Inferior parietal cortex (tissue), 1 donor: ENCODE measurements around the gene AFAP1.

Source experiments
- DNase-seq: peaks from one replicate; pipeline ENCODE4 v3.0.0-alpha.2; 2016; ENCODE audit errors: extremely low spot score

Gene AFAP1

DNA sequence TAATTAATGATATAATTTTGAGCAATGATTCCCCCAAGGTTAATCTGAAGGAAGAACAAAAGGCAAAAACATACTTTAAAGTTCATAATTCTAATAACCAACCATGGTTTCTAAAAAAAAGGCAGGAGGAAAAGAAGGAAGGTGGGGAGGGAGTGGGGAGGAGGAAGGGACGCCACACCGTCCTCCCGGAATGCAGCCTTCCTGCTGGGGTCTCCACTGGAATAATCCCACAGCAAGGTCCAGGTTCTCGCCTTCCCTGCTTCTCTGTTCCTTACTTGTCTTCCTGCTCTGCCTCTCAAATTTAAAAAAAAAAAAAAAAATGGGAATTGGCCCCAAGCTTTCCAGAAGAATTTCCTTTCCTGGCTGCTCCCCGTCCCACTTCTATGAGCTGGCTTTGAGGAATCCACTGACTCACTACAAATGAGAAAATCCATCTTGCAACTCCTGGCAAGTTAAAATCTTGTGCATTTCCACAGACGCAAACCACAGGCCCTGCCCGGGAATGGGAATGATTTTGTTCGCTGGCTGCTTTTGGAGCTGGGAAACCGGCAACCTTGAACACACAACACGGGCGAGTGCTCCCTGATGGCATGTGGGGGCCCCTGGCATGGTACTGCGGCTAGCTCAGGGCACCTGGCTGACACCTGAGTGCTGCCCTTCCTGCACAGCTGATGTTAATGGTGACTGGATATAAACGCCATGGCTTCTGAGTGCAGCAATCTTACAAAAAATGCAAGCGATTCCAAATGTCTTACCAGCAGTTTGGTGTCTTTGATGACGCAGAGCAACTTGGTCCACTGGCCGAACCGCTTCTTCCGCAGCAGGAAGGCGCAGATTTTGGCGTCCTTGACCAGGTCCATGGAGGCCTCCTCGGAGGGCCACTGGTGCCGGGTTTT, 97.0 kb downstream of the AFAP1 start:
- no peak for DNase-seq

DNA sequence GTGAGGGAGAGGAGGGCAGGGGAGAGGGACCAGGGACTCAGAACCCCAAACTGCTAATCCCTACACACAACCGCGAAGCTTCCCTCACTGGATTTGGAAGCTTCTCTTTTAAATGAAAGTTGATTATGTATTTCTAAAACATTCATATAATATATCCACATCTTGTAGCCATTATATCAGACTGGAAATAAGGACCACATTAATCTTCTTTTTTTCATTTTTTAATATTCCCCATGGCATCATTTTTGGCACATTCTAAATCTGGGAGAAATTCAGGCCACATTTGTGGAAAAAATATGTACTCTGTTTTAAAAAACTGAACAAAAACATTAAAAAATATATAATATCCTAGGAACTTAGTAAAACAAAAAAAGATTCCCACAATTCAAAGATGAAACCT, 97.8 kb downstream of the AFAP1 start:
- DNase-seq: no peak

DNA sequence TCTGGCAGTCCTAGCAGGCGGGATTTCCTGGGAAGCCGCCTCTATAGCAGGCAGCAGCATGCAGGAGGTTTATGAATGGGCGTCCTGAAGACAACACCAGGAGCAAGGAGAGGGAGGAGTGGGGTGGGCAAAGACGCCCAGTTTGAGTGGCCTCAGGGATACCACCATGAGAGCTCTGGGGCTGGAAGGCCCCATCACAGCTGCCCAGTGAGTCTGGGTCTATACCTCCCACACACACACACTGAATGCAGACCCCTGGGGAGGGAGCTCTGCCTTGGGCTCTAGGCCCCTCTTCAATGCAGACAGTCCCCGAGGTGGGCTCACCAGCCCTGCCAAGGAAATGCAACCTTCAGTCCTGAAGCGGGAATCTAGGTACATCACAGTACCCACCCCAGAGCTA, 98.6 kb downstream of the AFAP1 start:
- no peak for DNase-seq

DNA sequence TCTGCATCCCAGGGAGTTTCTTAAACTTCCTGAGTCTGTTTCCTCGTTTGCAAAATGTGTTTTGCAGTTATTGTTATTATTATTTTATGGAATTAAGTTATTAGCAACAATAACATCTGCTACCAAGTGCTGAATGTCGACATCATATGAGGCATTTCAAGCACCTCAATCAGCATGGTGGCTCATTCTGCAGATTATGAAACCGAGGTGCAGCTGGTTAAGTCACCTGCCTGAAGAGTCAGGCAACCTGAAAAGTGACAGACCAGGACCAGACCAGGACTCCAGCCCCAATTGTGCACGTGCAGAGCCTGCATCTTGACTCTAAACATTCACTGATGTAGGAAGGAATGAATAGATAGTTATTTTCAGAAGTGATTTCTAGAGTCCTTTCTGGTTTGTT, 99.8 kb downstream of the AFAP1 start:
- no peak for DNase-seq

DNA sequence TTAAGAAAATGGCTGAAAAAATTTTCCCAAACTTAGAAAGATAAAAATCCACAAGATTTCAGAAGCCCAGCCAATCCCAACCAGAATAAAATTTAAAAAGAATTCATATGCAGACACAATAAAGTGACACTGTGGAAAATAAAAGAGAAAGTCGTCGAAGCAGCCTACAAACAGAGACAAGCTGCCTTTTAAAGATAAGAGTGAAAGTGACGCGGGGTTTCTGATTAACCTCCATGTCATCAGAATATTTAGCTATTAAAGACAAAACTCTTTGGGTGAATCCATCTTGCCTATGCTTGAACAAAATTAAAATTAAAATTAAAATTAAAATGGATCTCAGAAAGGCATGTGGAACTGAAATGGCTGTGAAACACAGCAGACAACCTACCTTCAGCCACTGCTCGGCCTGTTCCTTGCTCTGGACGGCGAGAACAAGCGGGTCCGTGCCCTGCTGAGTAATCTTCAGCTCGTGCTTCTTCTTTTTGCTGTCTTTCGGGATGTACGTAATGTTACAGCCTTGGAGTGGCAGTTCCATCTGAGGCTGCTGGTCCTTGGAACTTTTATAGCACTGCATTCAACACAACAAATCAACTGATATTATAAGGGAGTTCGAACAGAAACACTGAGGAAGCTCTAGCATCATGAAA, 101.4 kb downstream of the AFAP1 start:
- DNase-seq: no peak

DNA sequence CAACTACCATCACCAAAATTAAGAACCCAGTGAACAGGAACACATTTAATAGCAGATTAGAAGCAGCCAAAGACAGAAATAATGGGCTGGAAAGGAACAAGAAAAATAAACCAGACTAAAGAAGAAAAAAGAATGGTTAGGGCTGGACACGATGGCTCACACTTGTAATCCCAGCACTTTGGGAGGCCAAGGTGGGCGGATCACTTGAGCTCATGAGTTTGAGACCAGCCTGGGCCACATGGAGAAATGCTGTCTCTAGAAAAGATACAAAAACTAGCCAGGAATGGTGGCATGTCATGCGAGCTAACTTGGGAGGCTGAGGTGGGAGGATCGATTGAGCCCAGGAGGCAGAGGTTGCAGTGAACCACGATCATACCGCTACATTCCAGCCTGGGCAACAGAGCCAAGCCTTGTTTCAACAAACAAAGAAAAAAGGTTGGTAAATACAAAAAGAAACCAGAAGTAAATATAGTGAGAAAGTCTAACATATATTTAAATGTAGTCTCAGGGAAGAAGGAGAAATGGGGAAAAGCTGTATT, 102.0 kb downstream of the AFAP1 start:
- no peak for DNase-seq

DNA sequence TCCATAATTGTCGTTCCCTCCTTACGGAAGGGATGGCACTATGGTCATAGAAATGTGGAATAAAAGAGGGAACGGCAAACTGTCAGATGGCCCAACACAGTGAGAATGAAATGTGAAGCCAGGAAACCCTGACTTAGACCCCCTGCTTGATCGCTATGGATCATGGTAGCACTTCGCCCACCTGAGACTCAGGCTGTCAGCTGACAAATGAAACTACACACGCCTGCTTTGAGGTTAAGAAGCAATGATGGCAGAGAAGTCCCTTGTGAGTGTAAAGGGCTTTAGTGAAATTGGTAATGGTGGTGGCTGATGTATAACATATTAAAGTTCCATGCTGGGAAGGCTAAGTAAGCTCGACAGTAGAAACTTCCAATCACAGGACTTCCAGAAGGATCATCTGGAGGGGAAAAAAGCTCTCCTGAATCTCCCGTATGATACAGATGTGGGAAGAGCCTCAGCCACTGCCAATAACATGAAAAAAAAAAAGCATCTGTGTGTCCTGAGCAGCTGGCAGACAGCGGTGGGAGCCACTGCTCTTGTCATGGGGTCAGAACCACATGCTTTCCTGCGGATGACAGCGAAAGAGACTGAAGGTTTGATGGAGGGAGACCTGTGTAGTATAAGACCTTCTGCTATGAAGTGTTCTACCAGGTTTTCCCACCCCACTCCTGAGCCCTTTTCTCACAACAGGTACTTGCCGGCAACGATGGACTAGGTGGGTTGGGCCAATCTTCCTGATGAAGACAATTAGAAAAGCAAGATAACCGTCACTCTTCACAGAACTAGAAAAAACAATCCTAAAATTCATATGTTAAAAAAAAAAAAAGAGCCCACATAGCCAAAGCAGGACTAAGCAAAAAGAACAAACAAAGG, 107.6 kb downstream of the AFAP1 start:
- no peak for DNase-seq

DNA sequence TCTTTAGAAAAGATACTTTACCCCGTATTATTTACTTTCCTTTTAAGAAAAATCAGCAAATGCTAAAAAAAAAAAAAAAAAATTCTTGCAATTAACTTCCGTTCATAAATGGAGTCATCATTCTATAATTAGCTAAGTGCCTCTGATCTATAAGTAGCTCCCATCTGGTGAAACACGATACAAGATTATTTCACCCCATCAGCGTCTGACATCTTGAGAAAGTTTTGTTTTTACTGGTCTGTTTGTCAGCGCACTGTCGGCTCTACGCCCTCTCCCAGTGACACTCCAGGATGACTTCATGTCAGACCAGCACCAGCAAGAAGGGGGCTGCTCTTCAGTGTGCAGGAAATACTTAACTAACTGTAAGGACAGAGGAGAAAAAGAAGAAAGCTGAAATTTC, 108.3 kb downstream of the AFAP1 start:
- DNase-seq: no peak

DNA sequence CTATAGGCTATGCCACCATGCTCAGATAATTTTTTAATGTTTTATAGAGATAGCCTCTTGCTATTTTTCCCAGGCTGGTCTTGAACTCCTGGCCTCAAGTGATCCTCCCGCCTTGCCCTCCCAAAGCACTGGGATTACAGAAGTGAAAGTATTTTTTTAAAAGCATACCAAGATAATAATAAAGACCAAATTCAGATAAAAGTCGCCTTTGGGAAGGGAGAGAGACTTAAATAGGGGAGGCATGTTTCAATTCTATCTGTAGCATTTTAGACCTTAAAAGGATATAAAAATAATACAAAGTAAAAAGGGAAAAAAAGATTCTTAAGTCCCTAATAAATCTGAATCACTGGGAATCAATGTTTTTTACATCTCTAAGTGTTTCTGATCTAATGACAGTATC, 108.9 kb downstream of the AFAP1 start:
- DNase-seq: no peak

DNA sequence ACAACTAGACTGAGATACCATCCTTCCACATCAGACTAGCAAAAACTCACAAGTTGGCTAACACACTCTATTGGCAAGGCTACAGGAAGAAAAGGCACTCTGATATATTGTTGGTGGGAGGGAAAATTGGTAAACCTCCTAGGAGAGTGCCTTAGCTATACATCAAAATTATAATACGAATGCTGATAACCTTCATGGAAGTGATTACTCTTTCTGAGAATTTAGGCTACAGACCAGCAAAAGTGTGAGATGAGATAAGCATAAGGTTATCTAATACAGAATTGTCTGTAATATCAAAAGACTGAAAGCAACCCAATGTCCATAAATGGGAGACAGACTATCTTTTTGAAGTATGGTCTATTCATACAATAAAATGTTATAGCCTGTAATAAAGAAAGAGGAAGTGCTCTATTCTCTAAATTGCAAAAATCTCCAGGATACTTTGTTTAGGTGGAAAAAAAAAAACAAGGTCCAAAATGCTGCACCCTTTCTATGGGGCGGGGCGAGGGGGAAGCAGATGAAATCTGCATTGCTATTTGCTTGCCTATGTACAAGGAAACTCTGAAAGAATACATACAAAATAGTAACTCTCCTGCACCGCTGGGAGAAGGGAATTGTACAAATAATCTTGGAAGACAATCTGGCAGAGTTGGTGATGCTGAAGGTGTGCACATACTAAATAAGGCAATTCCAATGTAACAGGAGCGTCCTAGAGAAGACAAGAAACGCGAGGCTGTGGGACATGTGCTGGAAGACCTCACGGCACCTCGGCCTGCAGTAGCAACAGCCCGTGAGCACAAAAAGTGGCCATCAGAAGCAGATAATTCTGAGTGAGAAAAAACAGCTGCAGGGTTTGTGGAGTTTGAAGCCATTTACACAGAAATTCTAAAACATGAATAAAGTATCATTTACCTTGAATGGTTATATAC, 109.7 kb downstream of the AFAP1 start:
- DNase-seq: no peak

DNA sequence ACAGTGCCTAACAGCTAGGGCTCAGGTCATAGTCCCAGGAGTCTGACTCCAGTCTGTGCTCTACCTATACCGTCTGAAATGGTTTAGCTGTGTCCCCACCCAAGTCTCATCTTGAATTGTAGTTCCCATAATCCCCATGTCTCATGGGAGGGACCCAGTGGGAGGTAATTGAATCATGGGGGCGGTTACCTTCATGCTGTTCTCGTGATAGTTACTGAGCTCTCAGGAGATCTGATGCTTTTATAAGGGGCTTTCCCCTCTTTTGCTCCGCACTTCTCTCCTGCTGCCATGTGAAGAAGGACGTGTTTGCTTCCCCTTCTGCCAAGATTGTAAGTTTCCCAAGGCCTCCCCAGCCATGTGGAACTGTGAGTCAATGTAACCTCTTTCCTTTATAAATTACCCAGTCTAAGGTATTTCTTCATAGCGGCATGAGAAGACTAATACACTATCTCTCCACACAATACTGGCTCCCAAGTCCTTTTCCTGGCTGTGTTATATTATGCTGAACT, 110.8 kb downstream of the AFAP1 start:
- DNase-seq: no peak

DNA sequence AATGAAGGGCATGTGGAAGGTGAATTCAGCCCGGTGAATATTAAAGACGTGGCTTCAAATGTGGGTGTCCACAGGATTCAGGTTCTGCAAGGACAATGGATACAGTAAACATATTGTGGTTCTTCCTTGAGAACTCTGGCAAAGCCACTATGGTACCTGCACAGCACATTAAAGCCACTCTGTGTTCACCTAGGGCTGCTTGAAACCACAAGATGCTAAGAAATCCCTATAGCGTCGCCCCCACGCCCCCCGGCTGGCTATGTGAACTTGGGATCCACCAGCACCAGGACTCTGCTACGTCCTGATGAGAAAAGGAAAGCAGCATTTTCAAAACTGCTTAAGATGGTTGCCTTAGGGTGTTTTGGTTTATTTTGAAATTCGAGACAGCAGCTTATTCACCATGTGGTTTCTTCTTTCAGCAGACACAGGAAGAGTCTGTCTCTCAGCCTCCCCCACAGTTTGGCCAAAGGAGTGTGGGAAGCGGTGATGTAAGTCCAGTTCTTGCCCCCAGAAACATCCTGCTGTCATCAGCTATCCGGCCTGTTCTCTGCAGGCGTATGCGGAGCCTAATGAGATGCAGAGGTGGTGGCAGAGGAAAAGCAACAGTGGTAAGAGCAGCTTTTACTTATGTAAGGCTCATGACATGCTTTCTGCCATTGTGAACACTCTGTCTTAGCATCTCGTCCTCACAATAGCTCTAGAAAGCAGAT, 111.5 kb downstream of the AFAP1 start:
- DNase-seq: peak; percentile 53

DNA sequence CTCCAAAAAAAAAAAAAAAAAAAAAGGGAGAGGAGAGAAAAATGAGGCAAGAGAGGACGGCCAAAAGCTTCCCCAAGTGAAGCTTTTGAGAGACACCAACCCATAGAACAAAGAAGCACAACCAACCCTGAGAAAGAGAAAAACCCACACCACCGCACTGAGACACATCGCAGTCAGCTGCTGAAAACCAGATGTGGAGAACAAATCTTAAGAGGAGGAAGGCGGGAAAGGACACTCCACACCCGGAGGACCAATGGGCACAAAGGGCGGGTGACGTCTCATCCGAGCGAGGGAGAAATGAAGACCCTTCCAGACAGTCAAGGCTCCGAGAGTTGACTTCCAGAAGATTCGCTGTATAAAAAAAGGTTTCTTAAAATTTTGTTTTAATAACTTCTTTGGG, 112.1 kb downstream of the AFAP1 start:
- DNase-seq: no peak

DNA sequence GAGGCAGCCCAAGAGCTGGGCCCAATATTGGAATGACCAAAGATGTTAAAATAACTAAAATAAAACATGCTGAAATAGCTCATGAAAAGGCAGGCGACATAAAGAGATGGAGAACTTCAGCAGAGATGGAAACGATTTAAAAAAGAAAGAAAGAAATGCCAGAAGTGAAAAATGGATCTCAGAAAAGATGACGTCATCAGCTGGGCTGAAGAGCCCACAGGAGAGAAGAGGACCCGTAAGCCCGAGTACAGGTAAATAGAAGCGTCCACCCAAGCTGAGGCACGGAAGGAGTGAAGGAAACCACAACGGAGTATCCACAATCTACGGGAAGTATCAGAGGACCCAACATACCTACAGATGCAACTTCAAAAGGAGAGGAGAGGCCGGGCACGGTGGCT, 112.8 kb downstream of the AFAP1 start:
- no peak for DNase-seq

DNA sequence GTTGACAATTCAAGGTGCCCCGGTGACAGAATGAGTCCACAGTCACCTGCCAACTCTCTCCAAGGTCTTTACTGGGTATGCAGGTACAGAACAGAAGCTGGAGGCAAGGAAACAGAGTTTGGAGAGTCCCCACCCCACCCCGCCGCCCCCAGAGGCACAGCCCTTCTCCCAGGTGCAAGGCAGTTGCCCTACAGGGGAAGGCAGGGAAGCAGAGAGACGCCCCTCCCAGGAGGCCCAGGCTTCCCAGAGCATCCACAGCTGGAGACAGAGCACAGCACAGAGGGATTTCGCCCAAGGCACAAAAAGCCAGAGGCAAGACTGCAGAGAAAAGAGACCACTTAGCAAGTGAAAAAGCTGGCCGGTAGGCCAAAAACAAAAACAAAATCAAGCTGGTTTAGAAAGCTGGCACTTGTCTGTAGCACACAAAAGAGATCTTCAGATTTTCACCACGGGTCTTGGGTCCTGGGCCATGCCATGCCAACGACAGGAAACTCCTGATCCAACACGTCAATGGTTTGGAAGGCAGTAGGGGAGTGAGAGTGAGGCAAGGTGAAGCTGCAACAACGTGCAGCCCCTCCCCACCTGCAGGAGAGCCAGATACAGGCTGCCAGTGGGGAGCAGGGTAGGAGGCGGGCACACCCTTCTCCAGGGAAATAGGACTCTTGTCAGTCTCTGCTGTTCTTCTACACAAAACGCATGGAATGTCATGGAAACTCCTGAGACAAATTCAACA, 113.3 kb downstream of the AFAP1 start:
- no peak for DNase-seq

DNA sequence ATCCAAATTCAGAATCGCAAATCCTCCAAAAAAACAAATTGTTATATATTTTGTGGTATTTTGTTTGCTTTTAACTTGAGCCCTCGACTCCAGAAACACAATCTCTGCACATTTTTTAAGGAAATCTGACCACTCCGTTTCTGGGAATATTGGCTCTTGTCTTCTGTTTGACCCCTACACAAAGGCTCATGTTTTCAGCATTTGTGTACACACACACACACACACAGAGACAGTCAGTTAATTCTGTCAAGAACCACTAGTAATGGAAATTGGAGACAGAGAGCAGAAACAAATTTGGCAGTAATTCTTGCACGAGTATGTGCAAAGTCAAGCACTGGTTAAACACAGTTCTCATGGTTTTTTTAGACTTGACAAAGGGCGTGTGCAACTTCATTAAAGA, 115.4 kb downstream of the AFAP1 start:
- no peak for DNase-seq

DNA sequence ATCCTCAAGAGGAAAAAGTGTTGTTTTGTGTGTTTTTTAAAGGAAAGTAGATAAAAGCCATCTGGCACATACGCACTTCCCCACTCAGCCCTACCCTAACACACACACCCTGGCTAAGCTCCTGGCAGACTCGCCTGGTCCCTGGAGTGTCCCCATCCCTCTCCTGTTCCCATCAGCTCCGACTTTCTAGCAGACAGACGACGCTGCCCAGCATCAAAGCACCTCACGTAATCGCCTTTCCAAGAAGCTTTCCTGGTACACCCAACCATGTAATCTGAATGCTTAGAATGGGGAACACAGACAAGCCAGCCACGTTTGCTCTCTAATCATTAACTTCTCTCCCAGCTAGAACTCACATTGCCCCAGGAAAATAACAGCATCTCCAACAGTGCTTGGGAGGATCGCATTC, 116.2 kb downstream of the AFAP1 start:
- no peak for DNase-seq

DNA sequence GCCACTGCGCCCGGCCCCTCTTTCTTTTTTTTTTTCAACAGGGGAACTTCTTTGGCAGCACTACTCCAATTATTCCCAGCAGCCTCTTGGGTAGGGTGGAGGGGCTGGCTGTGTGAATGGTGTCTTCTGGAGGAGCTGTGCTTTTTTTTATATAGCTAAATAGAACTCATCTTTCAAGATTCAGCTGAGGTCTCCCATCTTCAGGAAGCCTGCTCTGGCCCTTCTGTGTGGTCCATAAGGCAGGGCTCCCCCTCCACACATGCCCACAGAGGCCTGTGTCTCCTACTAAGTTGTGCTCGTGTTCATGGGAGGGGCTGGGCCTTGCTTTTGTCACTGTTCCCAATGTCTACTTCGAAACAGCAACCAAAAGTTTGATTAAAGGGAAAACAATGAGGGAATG, 116.8 kb downstream of the AFAP1 start:
- no peak for DNase-seq

DNA sequence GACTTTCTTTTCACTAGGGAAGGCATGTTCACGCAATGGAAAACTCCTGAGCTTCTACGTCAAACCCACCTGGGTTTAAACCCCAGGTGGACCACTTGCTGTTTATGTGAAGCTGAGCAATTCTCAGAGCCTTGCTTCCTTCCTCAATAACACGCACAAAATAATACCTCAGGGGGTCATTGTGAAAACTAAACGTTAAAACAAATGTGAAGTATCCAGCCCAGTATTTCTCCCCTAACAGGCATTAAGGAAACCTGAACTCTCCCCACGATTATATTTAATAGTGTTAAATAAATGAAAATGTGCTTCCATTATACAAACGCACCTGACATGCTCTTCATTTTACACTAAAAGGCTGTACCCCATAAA, 117.5 kb downstream of the AFAP1 start:
- DNase-seq: no peak
